Islet precursor cell (in vitro differentiated cells): Measurements from ENCODE around the gene MLH1.
"Not testable (repeated sequence)": the region's sequence is repeated elsewhere in the genome, so short reads cannot be mapped to it uniquely, and the experiment has no call there.

Source experiments
- DNase-seq: peaks from one replicate; pipeline ENCODE4 v3.0.0-alpha.2; 2018

MLH1 gene

DNA sequence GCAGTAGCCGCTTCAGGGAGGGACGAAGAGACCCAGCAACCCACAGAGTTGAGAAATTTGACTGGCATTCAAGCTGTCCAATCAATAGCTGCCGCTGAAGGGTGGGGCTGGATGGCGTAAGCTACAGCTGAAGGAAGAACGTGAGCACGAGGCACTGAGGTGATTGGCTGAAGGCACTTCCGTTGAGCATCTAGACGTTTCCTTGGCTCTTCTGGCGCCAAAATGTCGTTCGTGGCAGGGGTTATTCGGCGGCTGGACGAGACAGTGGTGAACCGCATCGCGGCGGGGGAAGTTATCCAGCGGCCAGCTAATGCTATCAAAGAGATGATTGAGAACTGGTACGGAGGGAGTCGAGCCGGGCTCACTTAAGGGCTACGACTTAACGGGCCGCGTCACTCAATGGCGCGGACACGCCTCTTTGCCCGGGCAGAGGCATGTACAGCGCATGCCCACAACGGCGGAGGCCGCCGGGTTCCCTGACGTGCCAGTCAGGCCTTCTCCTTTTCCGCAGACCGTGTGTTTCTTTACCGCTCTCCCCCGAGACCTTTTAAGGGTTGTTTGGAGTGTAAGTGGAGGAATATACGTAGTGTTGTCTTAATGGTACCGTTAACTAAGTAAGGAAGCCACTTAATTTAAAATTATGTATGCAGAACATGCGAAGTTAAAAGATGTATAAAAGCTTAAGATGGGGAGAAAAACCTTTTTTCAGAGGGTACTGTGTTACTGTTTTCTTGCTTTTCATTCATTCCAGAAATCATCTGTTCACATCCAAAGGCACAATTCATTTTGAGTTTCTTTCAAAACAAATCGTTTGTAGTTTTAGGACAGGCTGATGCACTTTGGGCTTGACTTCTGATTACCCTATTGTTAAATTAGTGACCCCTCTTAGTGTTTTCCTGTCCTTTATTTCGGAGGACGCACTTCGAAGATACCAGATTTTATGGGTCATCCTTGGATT lies at the start of gene MLH1:
Gene MLH1, plus strand, starts transcription at position 193 of the 958 bp plus-strand sequence. Its CDS starts 30 bp downstream, at position 223.
- DNase-seq = peak; percentile 94

DNA sequence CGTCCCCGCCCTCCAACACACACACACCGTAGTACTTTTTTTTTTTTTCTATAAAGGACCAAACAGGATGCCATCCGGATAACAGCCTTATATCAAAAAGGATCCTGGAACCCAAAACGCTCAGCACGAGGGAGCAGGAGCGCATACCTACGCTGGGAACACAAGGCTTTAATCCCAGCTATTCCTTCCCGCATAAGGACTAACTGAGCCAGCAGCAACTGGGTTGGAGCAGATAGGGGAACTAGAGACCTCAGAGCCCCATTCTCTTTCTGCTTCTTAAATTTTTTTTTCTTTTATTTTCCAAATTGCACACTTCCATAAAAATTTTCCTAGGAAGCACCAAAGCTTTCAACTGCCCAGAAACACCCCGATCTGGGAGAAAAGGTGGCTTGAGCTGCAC lies 49.7 kb upstream of the MLH1 start:
- DNase-seq = no peak

DNA sequence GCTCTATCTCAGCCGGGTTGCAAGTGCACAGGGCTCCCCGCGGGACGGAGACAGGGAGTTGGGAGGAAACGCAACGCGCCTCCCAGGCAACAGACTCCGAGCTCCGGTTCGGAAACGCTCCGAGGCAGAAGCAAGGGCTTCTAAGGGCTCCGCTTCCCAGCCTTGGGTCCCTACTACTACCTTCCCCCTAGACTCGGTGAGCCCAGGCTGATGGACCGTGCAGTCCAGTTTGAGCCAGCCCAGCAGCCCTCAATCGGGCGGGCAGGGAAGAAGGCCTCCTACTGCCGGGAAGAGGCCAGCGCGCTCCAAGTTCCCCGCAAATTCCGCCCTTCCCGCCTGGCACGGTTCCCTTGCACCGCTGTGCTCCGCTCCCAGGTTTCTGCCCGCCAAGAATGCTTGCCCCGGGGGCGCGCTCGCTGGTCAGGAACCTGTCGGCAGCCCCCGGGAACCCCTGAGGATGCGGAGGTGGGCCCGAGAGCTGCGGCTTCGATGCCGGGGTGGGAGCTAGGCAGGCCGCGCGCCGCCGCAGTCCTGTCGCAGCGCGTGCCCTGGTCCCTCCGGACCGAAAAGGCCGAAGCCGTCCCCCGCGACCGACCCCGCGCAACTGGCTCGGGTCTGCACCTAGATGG lies 49.2 kb upstream of the MLH1 start:
- peak; percentile 77 for DNase-seq

DNA sequence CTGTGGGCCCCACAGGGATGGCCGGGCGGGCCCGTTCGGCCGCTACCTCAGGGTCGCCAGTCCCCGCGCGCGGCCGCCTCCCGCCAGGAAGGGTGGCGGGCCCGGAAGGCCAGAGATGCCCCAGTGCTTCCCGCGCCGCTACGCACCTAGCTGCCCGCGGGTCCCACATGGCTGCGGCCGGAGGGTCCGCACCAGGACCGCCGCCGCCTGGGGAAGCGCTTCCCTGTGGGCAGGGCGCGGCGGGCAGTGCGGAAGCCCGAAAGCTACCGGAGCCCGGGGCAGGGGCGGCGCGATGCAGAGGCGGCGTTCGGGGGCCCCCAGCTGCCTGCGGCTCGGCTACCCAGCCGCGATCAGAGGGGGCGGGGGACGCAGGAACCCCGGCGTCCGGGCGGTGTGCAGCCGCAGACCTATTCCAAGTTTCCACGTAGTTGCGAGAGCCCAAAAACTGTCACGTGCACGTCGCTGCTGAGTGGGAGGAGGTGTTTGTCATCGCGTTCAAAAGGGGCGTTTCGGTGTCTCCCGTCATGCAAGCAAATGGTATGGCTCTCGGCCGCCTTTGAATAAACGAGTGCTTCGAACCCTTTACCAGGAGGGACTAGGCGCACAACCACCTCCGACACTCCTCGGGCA lies 48.6 kb upstream of the MLH1 start, which contains the start of gene TRANK1:
Gene TRANK1, minus strand, starts transcription at position 414 of the 630 bp plus-strand sequence. Its CDS starts 245 bp downstream, at position 169.
- peak; percentile 61 for DNase-seq

DNA sequence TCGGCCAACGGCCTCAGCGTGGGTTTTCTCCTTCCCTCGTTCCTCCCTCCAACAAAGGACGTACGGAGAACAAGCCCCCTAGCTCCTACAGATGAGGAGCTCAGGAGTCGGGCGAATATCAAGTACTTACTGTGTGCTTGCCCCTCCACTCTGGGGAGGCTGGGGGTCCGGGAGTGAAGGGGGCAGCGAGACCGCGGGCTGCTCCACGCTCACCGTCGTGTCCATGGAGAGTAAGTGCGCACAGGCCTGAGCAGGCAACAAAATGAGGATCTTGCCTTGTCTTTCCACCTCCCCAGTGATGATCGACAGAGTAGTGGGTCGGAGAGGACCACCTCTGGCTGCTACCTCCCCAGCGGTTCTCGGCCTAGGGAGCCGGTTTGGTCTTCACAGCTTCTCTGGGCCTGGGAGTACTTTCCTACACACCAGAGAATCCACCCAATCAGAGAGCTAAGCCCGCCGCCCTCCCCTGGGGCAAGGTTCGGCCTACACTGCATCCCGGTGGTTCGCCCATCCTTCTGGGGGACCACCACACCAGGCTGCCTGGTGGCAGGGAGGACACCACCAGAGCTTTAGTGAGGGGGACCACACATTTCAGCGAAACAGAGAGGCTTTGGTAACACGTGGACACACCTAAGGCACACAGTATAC lies 47.9 kb upstream of the MLH1 start:
- DNase-seq = no peak

DNA sequence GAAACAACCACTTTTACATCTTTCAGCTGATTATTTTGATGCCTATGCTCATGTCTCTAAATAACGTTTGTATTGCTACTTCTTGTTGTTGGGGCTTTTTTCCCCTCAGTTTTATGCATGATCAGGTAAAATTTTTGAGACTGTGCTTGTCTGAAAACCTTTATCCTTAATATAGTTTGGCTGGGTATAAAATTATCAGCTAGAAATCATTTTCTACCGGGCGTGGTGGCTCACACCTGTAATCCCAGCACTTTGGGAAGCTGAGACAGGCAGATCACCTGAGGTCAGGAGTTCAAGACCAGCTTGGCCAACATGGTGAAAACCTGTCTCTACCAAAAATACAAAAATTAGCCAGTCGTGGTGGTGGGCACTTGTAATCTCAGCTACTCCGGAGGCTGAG lies 45.5 kb upstream of the MLH1 start:
- not testable (repeated sequence) for DNase-seq

DNA sequence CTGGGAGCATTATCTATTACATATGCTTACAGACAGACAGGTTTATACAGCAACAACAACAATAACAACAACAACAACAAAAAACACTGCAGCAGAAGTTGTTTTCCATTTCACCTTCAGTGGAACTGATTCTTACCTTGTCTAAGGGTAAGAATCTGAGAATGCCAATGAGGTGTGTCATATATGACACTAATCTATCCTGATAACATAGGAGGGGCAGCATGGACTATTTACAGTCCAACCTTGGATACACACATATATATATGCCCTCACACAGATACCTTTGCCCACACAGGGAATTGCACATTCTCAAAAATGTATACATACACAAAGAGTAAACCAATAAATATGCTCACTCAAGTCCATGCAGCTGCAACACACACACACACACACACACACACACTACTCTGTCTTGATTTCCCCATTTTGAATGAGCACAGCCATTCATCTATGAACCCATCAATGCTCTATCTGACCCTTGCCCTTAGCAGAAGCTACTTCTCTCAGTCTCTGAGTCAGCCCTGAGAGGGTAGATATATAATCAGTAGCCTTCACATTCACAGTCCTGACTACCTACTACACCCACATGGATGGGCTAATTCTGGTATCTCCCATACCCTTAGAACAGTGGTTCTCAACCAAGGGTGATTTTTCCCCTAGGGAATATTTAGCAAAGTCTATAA lies 38.7 kb upstream of the MLH1 start:
- DNase-seq = peak; percentile 13

DNA sequence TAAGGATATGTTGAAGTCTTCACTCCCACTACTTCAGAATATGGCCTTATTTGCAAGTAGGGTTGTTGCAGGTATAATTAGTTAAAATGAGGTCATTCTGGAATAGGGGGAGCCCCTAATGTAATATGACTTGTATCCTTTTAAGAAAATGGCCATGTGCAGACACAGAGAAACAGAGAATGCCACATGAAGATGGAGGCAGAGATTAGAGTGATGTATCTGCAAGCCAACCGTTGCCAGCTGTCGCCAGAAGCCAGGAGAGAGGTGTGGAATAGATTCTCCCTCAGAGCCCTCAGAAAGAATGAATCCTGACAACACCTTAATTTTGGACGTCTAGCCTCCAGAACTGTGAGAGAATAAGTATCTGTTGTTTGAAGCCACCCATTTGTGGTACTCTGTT lies 37.2 kb upstream of the MLH1 start:
- no peak for DNase-seq

DNA sequence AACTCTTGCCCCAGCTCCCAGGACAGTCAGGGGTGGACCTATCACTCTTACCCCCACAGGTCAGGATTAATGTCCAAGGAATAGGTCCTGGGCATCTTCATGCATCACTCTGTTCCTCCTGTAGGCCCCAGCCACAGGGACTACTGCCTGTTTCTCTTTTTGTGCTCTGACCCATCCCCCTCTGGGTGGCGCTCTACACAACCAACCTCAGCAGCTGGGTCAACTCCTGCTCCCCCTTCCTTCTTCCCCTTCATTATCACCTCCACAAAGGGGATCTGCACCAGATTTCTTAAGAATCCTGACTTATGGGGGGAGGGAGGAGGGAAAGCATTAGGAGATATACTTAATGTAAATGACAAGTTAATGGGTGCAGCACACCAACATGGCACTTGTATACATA lies 36.3 kb upstream of the MLH1 start:
- peak; percentile 33 for DNase-seq

DNA sequence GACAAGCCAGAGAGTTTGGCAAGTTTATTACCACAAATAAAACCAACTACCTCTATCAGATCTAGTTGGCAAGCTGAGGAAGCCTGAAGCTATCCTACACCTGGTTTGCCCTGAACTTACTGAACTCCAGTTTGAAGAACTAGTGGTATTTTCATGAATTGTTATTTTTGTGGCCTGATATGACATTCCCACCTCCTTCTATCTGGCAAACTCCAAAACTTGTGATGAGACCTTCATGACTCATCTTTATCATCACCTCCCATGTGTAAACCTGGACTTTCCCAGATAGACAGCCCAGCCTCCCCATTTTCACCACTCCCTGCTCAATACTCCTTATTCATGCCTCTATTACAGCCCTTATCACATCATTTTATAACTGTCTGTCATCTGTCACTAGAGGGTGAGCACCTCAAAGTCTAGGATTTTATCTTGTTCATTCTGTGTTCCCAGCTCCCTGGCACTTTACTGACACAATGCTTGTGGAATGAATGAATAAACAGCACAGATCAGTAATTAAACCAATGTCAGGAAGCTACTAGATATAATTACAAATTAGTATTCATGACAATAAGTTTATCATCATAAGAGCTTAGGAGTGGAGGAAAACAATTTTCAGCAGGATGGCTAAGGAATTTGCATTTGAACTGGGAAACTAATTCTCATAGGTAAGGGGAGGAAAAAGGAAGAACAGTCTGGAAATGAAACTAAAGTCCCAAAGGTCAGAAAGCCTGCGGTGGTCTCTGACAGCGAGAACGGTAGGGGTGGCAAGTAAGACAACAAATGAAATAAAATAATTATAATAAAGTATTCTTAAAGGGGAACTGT lies 35.2 kb upstream of the MLH1 start:
- DNase-seq = peak; percentile 32

DNA sequence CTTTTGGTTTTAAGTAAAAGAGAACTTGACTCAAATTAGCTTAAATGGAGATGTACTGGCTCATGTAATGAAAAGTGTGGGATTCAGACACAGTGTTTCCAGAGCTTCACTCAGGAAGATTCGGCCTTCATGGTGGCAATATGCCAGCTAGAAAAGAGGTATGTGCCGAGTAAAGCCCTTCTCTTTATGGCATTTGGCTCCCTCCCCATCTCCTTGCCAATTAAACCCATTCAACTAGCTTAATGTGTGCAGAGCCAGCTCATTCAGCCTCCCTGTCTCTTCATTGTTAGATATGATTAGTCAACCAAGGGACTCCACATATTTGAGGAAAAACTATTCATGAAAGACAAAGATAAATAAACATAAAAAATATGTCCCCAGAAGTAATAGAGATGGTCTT lies 33.5 kb upstream of the MLH1 start:
- DNase-seq = peak; percentile 11

DNA sequence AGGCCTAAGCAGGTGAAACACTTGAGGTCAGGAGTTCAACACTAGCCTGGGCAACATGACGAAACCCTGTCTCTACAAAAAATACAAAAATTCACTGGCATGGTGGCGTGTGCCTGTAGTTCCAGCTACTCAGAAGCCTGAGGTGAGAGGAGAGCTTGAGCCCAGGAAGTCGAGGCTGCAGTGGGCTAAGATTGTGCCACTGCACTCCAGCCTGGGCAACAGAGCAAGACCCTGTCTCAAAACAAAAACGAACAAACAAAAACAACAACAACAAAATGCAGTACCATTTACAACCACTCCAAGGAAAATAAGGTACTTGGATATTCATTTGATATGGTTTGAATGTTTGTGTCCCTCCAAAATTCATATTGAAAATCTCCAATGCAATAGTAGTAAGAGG lies 32.8 kb upstream of the MLH1 start:
- peak; percentile 22 for DNase-seq

DNA sequence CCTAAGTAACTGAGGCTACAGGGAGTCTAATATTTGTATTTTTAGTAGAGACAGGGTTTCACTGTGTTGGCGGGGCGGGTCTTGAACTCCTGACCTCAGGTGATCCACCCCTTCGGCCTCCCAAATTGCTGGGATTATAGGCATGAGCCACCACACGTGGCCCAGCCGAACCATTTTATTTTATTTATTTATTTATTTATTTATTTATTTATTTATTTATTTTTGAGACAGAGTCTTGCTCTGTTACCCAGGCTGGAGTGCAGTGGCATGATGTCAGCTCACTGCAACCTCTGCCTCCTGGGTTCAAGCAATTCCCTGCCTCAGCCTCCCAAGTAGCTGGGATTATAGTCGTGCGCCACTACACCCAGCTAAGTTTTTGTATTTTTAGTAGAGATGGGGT lies 30.3 kb upstream of the MLH1 start:
- DNase-seq = not testable (repeated sequence)

DNA sequence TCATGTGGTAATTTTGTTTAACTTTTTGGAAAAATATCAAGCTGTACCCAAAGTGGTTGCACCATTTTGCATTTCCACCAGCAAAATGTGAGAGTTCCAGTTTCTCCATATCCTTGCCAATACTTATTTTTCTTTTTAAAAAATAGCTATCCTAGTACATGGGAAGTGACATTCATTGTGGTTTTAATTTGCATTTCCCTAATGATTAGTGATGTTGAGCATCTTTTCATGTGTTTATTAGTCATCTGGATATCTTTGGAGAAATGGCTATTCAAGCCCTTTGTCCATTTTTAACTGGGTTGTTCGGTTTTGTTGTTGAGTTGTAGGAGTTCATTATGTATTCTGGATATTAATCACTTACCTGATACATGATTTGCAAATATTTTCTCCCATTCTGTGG lies 29.0 kb upstream of the MLH1 start:
- DNase-seq = no peak

DNA sequence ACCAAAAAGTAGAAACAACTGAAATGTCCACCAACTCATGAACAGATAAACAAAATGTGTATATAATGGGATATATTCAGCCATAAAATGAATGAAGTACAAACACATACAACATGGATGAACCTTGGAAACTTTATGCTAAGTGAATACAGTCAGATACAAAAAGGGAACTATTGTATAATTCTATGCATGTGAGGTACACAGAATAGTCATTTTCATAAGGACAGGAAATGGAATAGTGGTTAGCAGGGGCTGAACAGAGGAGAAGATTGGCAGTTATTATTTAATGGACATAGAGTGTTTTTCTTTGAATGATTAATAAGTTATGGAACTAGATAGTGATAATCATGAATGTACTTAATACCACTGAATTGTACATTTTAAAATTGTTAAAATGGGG lies 28.5 kb upstream of the MLH1 start:
- DNase-seq = no peak

DNA sequence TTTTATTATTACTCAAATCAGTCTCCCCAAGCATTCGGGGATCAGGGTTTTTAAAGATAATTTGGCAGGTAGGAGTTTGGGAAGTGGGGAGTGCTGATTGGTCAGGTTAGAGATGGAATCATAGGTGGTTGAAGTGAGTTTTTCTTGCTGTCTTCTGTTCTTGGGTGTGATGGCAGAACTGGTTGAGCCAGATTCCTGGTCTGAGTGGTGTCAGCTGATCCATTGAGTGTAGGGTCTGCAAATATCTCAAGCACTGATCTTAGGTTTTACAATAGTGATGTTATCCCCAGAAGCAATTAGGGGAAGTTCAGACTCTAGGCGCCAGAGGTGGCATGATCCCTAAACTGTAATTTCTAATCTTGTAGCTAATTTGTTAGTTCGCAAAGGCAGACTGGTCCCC lies 27.9 kb upstream of the MLH1 start:
- peak; percentile 95 for DNase-seq

DNA sequence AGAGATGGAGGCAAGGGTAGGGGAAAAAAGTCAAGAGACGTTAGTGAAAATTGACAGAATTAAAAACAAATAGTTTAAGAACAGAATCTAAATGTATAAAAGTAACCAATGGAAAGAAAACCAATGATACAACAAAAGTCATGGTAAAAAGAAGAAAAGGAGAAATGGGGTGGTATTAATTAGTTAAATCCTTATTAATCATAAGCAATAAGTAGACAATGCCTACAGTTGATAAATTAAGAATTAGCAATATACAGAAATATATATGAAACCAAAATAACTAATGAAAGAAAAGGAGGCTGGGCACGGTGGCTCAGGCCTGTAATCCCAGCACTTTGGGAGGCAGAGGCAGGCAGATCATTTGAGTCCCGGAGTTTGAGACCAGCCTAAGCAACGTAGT lies 24.2 kb upstream of the MLH1 start:
- no peak for DNase-seq

DNA sequence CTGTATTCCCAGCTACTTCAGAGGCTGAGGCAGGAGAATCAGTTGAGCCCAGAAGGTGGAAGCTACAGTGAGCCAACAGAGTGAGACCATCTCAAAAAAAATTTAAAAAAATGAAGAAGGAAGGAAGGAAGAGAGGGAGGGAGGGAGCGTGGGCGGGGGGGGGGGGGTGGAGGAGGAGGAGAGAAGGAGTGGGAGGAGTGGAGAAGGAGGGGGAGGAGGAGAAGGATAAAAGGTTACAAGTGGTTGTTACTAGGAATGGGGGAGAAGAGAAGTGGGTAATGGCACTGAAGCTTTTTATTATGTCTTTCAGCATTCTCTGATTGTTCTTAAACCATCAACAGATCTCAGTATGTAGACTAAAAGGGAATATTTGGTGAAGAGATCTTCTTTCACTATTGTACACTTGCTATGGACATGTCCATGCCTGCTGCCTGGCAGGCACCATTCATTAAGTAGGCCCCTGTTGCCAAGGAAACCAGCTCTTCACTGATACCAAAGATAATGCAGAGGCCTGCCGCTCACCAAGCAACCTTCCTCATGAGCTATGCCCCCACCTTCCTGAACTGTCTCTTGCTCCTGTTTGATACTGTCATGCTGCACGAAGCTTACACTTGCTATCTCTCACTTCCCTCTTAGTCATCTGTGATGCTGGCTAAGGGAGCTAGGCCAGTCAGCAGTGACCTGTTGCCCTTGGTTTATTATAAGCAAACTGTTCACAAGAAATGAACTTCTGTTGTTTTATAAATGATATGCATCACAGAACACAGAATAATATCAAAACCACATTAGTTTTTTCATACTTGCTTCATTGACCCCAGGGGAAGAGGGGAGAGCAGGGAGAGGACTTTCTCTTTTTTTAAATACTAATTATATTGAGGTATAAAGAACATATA lies 23.5 kb upstream of the MLH1 start:
- peak; percentile 97 for DNase-seq

DNA sequence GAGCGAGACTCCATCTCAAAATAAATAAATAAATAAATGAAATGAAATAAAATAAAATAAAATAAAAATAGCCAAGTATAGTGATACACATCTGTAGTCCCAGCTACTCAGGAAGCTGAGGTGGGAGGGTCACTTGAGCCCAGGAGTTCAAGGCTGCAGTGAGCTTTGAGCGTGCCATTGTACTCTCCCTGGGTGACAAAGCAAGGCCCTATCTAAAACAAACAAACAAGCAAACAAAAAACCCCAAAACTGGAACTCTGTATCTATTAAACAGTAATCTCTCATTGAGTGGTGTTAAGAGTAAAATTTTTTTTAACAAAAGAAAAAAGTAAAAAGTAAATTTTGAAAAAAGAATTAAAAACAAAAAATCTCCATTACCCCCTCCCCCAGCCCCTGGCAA lies 21.2 kb upstream of the MLH1 start:
- DNase-seq = no peak

DNA sequence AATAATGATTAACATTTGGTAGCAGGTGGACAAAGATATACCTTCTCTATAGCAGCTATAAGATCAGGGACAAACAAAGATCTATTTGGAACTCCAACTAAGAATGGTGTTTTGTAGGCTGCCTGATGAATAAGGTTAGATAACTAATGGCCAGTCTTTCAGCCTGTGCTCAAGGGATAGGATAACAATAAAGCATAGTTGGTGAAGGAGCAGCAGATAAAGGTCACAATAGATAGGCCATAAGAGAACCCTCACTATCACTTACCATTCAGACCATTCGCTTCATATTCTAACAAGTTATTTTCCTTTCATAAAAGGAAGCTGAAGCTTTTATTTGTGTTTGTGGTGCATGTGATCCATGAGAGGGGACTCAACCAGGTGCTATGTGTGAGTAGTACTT lies 20.2 kb upstream of the MLH1 start:
- DNase-seq = no peak

DNA sequence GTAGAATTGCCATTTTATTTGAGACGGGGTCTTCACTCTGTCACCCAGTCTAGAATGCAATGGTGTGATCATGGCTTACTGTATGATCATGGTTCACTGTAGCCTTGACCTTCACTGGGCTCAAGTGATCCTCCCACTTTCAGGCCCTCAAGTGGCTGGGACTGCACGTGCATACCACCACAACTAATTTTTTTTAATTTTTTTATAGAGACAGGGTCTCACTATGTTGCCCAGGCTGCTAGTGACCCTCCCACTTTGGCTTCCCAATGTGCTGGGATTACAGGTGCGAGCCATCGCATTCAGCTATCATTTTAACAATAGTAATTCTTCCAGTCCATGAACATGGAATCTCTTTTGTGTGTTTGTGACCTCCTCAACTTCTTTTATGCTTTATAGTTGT lies 12.3 kb upstream of the MLH1 start:
- DNase-seq = no peak
